ENCODE measurements around the gene MLXIP. TPM values are rescaled to one million over a fixed set of nuclear protein-coding genes. Genes with fewer than 3 reads are reported as not detected.
A peak's percentile ranks its signal among the peaks of the same experiment; 100 is the strongest.

MLXIP gene
- total RNA-seq, 4 donors from 2014 or later: 33.8 to 82.2 (median 50.9) TPM

DNA sequence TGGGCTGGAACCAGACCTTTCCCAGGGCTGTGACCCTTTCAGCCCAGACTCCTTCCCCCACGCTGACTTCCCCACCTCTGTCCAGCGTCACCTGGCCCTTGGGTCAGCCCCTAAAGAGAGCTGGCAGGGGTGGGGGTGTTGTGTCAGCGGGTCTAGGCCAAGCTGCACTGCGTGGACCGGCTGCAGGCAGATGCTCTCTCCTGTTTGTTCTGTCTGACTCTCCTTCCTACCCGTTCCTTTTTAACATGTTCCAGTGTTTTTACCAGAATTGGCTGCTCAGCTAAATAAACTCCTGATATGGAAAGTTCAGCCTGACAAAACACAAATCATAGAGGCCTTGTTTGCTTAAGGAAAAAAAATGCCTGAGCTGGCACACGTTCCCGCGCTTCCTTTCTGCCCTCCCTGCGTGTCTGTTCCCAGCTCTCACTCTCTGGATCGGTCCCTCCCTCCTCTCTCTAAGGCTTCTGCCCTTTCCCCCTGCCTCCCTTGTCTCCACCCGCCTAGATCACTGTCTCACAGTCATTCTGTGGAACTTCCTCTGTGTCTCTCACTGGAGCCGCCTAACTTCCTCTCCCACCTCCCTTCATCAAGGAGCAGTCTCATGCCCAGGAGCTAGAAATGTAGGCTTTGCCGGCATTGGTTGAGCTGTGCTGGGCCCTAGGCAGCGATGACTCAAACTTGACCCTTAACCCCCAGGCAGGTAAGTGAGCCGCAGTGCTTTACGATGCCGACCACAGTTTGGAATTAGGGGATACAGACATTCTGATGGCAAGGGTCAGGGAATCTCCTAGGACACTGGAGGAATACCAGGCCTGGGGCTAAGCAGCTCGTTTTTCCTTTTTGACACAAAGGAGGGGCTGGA, 15.5 kb upstream of the MLXIP start:
- Histone ChIP-seq H3K4me1 (peaks cover 38 to 79% (median 64%) of the 10 kb centered on the region in 4 donors), H3K27ac (replicated peaks in 1 of 4) (peak overlapping the region; percentile 79 to 84 (median 82)), H3K9me3 (no peaks in the 10 kb centered on the region), H3K27me3 (no peaks in the 10 kb centered on the region), H3K36me3 (peaks cover 0 to 8% (median 5%) of the 10 kb centered on the region in 4 donors), H3K4me3 (peak overlapping the region in 2 of 4 donors; percentile 18 to 29)
- intact Hi-C loops (cut with DNase I): no loop called here
- DNase-seq (ENCODE audit: extremely low spot score): no peak
- 21% methylated on average over 19 of the region's 19 CpGs for WGBS
- no peak for TF ChIP-seq EP300 (IDR thresholded peaks at IDR 0.05)
- TF ChIP-seq POLR2AphosphoS5 (IDR thresholded peaks at IDR 0.05): peak; percentile 44 to 49
- no peak for TF ChIP-seq POLR2A (IDR thresholded peaks at IDR 0.05; ENCODE audit: low read depth)
- TF ChIP-seq, protein P1, sequence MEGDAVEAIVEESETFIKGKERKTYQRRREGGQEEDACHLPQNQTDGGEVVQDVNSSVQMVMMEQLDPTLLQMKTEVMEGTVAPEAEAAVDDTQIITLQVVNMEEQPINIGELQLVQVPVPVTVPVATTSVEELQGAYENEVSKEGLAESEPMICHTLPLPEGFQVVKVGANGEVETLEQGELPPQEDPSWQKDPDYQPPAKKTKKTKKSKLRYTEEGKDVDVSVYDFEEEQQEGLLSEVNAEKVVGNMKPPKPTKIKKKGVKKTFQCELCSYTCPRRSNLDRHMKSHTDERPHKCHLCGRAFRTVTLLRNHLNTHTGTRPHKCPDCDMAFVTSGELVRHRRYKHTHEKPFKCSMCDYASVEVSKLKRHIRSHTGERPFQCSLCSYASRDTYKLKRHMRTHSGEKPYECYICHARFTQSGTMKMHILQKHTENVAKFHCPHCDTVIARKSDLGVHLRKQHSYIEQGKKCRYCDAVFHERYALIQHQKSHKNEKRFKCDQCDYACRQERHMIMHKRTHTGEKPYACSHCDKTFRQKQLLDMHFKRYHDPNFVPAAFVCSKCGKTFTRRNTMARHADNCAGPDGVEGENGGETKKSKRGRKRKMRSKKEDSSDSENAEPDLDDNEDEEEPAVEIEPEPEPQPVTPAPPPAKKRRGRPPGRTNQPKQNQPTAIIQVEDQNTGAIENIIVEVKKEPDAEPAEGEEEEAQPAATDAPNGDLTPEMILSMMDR (IDR thresholded peaks at IDR 0.05): no peak

DNA sequence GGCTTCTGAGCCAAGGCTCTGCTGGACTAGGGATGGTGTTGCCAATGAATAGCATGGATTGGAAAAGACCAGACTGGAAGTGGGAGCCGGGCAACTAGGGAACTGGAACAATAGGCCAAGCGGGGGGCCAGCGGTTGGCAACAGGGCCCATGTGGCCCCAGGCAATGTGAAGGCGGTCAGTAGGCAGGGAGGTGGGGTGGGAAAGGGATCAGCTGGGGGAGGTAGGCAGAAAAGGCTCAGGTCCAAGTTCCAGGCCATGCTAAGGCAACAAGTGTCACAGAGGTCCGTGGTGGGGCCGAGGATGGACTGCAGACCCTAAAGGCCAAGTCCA, 14.9 kb upstream of the MLXIP start:
- no peaks in the 10 kb centered on the region for H3K27me3 ChIP-seq
- H3K4me1 ChIP-seq: peaks cover 42 to 85% (median 70%) of the 10 kb centered on the region in 4 donors
- DNase-seq (ENCODE audit: extremely low spot score): no peak
- H3K27ac ChIP-seq (replicated peaks in 1 of 4): peak overlapping the region; percentile 79 to 84 (median 82)
- peaks cover 0 to 8% (median 4%) of the 10 kb centered on the region in 4 donors for H3K36me3 ChIP-seq
- intact Hi-C loops (cut with DNase I): no loop called here
- peak overlapping the region in 2 of 4 donors; percentile 18 to 29 for H3K4me3 ChIP-seq
- TF ChIP-seq POLR2AphosphoS5 (IDR thresholded peaks at IDR 0.05) (no peak), POLR2A (IDR thresholded peaks at IDR 0.05; ENCODE audit: low read depth) (no peak), EP300 (IDR thresholded peaks at IDR 0.05) (no peak)
- TF ChIP-seq, protein P1 (IDR thresholded peaks at IDR 0.05): no peak
- 71% methylated on average over 6 of the region's 6 CpGs for WGBS
- no peaks in the 10 kb centered on the region for H3K9me3 ChIP-seq

DNA sequence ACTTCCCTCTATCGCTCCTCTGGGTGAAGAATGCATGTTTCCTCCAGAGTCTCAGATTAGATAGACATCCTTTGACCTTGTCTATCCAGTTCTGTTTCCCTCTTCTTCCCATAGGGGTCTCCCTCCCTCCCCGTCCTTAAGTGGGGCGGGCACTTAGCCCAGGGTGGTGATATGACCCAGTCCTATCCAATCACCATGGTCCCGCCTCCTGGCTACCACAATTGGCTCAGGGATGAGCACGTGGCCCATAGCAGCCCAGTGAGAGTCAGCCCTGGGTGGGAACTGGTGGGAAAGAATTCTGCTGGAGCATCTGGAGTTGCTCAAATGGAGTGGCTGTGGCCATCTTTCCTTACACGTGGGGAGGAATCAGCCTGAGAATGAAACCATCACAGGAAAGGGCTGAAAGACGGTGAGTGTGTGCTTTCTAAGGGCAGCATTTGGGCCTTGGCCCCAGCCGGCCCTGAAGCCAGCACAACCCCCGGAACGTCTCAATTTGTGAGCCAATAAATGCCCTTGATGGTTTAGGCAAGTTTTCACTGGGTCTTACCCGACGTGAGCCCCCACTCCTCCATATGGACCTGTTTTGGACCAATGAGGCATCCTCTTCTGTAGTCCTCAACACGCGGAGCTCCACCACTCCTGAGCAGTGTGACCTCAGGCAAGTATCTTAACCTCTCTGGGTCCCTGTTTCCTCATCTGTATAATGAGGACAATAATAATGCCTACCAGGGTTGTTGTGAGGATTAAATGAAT, 14.4 kb upstream of the MLXIP start:
- Histone ChIP-seq H3K4me1 (peaks cover 42 to 84% (median 74%) of the 10 kb centered on the region in 4 donors), H3K27me3 (no peaks in the 10 kb centered on the region), H3K9me3 (no peaks in the 10 kb centered on the region), H3K27ac (replicated peaks in 1 of 4) (peak overlapping the region; percentile 79 to 84 (median 82)), H3K4me3 (no peak overlapping the region), H3K36me3 (peaks cover 0 to 6% (median 2%) of the 10 kb centered on the region in 4 donors)
- WGBS: 68% methylated on average over 14 of the region's 14 CpGs
- intact Hi-C loops (cut with DNase I): no loop called here
- peak; percentile 95 for DNase-seq (ENCODE audit: extremely low spot score)
- peak in 1 of 2 donors; percentile 51 for TF ChIP-seq POLR2AphosphoS5 (IDR thresholded peaks at IDR 0.05)
- no peak for TF ChIP-seq POLR2A (IDR thresholded peaks at IDR 0.05; ENCODE audit: low read depth)
- TF ChIP-seq EP300 (IDR thresholded peaks at IDR 0.05): no peak
- TF ChIP-seq, protein P1 (IDR thresholded peaks at IDR 0.05): peak in 1 of 3 experiments; percentile 29

DNA sequence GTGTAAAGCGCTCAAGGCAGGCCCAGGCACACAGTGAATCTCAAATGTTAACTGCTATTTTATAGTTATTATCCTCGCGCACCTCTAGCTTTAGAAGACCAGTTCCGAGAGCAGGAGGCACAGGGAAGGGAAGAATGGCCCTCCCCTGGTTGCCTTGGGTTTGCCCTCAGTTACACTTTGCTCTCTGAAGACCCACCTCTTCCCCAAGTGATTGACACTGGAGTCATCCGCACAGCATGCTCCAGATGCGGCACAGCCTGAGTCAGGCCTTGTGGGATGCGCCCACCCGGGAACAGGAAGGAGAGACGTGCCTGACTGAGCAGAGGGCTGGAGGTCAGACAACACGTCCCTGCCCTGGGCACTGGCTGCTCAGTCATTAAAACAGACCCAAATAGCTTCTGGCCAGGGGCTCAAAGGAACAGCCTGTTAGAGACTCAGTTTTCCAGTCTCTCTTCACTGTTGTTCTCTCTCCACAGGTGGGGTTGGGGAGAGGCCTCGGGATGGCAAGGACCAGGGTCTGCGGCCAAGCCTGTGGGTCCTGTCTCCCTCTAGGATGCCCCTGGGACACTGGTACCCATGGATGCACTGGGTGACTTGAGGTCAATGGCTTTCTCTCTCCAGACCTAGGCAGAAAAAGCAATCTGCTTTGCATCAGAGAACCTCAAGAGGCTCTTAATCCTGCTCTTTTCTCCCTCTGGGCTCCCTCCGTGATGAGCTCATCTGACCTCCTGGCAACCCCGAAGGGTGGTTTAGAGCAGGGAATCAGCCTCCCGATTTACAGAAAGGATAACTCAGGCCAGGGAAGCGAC, 13.6 kb upstream of the MLXIP start:
- WGBS: 71% methylated on average over 16 of the region's 16 CpGs
- H3K4me1 ChIP-seq: peaks cover 42 to 76% (median 68%) of the 10 kb centered on the region in 4 donors
- no peak for DNase-seq (ENCODE audit: extremely low spot score)
- no peak overlapping the region for H3K4me3 ChIP-seq
- intact Hi-C loops (cut with DNase I): no loop called here
- H3K27me3 ChIP-seq: no peaks in the 10 kb centered on the region
- TF ChIP-seq, protein P1 (IDR thresholded peaks at IDR 0.05): no peak
- TF ChIP-seq EP300 (IDR thresholded peaks at IDR 0.05) (no peak), POLR2AphosphoS5 (IDR thresholded peaks at IDR 0.05) (no peak), POLR2A (IDR thresholded peaks at IDR 0.05; ENCODE audit: low read depth) (no peak)
- H3K9me3 ChIP-seq: no peaks in the 10 kb centered on the region
- H3K27ac ChIP-seq (replicated peaks in 1 of 4): peak overlapping the region; percentile 79 to 84 (median 82)
- H3K36me3 ChIP-seq: peaks cover 0 to 4% (median 0%) of the 10 kb centered on the region in 4 donors
